ENCODE results near the gene GPRC5D.

DNA sequence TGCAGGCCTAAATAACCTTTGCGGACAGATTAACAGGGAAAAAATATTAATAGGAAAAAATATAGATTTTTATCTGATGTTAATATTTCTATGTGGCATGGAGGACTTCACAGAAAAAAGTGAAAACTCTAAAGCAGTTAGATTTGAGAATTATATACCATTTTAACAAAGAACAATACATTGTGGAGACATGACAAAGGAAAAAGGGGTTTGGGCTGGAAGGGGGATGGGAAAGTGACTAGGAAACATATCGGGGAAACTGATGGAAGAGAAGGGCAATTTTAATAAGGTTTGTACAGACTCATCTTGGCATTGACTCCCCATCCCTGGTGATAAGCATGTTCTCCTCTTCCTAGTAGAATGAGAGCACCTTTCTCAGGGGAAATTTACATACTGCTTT is 21.0 kb upstream of the GPRC5D start:
- TF ChIP-seq TAF1 (IDR thresholded peaks at IDR 0.05; ENCODE audit: borderline replicate concordance, low read depth, low read length) = no peak
- no peak for TF ChIP-seq POLR2AphosphoS5 (IDR thresholded peaks at IDR 0.05; ENCODE audit: low read depth, low read length)
